ENCODE data around the gene WEE2. TPM values are rescaled to one million over a fixed set of nuclear protein-coding genes. Genes with fewer than 3 reads are reported as not detected.

The WEE2 gene
- total RNA-seq, 1 experiment from 2014 or later: not detected

DNA sequence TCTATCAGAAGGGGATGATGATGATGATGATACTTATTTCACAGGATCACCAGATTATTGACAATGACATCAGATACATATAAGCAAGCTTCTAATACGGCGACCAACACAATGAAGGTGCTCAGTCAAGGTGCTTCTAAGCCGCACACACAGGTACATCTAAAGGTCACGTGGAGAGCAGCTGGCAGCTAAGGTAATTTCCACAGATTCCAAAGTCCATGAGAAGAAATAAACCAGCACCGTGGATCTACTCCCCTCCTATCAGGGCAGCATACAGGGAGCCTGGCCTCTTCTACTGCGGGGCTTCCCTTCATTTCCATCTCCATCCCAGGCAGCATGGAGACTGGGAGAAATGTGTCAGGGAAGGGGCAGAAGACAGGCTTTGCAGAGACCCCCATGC lies 43.7 kb upstream of the WEE2 start:
- H3K4me1 ChIP-seq (ENCODE audit: control insufficient read depth, insufficient read depth, low read length): no peaks in the 10 kb centered on the region
- ChIA-PET POLR2A (no interaction called here), CTCF (no interaction called here)
- H3K9me3 ChIP-seq (ENCODE audit: control insufficient read depth, insufficient read depth, low read depth, low read length): no peaks in the 10 kb centered on the region
- H3K36me3 ChIP-seq (ENCODE audit: control insufficient read depth, insufficient read depth, low read length): no peaks in the 10 kb centered on the region
- in situ Hi-C loops (cut with HindIII; ENCODE audit: low pct_unique_long_range_greater_than_20kb, low sequenced_read_pairs) (no loop called here), intact Hi-C loops (cut with micrococcal nuclease; ENCODE audit: unreplicated experiment) (no loop called here)
- H3K27ac ChIP-seq (ENCODE audit: low read length): no peak overlapping the region
- TF ChIP-seq TCF7L2 (IDR thresholded peaks at IDR 0.05; ENCODE audit: low read depth, low read length) (no peak), SIN3A (IDR thresholded peaks at IDR 0.05; ENCODE audit: borderline replicate concordance, insufficient read depth, low read depth, low read length) (no peak), POLR2AphosphoS5 (IDR thresholded peaks at IDR 0.05; ENCODE audit: low read depth, low read length) (no peak)
- TF ChIP-seq, protein P1, sequence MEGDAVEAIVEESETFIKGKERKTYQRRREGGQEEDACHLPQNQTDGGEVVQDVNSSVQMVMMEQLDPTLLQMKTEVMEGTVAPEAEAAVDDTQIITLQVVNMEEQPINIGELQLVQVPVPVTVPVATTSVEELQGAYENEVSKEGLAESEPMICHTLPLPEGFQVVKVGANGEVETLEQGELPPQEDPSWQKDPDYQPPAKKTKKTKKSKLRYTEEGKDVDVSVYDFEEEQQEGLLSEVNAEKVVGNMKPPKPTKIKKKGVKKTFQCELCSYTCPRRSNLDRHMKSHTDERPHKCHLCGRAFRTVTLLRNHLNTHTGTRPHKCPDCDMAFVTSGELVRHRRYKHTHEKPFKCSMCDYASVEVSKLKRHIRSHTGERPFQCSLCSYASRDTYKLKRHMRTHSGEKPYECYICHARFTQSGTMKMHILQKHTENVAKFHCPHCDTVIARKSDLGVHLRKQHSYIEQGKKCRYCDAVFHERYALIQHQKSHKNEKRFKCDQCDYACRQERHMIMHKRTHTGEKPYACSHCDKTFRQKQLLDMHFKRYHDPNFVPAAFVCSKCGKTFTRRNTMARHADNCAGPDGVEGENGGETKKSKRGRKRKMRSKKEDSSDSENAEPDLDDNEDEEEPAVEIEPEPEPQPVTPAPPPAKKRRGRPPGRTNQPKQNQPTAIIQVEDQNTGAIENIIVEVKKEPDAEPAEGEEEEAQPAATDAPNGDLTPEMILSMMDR (IDR thresholded peaks at IDR 0.05): no peak
- TF ChIP-seq, protein P2, sequence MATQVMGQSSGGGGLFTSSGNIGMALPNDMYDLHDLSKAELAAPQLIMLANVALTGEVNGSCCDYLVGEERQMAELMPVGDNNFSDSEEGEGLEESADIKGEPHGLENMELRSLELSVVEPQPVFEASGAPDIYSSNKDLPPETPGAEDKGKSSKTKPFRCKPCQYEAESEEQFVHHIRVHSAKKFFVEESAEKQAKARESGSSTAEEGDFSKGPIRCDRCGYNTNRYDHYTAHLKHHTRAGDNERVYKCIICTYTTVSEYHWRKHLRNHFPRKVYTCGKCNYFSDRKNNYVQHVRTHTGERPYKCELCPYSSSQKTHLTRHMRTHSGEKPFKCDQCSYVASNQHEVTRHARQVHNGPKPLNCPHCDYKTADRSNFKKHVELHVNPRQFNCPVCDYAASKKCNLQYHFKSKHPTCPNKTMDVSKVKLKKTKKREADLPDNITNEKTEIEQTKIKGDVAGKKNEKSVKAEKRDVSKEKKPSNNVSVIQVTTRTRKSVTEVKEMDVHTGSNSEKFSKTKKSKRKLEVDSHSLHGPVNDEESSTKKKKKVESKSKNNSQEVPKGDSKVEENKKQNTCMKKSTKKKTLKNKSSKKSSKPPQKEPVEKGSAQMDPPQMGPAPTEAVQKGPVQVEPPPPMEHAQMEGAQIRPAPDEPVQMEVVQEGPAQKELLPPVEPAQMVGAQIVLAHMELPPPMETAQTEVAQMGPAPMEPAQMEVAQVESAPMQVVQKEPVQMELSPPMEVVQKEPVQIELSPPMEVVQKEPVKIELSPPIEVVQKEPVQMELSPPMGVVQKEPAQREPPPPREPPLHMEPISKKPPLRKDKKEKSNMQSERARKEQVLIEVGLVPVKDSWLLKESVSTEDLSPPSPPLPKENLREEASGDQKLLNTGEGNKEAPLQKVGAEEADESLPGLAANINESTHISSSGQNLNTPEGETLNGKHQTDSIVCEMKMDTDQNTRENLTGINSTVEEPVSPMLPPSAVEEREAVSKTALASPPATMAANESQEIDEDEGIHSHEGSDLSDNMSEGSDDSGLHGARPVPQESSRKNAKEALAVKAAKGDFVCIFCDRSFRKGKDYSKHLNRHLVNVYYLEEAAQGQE (IDR thresholded peaks at IDR 0.05; ENCODE audit: insufficient read depth in 1 of 2, low read depth in 2 of 2, low read length in 1 of 2): no peak
- BruUV-seq (replicated peaks): no TSS peak
- DNase-seq (ENCODE audit: low read depth, low spot score) (no peak), ATAC-seq (no peak)
- H3K4me3 ChIP-seq (ENCODE audit: low read depth in 2 of 2, low read length in 2 of 2): no peak overlapping the region
- no peaks in the 10 kb centered on the region for H3K27me3 ChIP-seq (ENCODE audit: control insufficient read depth, insufficient read depth, low read length)

DNA sequence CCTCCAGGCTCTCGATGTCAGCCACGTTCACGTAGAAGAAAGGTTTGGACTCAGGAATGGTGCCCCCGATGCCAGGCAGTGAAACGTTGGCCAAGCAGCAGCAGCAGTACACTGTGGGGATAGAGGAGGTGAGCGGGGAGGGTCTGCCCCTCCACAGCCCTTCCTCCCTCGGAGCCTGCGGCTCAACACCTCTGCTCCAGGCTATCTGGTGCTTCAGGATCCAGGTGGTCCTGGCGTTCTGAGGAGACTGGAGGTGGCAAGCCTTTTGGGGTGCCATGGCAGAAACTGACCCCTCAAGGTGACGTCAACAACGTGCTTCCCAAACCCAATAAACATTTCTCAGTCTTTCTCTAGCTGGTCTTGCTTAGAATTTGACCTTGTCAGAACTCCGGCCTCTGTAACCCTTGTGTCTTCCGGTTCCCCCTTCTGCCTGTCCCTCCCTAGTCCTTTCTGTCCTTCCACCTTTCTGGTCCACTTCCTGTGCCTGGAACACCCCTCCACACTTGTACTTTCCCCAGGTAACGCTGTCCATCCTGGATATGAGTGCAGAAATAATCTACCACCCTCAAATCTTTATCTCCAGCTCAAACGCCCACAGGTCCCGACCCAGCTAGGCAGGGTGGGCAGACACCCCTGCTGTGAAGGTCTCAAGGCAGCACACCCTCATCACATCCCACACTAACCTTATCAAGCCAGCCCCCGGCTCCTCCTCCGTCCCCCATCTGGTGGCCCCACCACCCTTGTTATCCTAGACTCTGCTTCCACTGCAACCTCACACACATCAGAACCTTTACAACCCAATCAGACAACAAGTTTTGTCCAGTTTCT lies 42.7 kb upstream of the WEE2 start:
- intact Hi-C loops (cut with micrococcal nuclease; ENCODE audit: unreplicated experiment) (no loop called here), in situ Hi-C loops (cut with HindIII; ENCODE audit: low pct_unique_long_range_greater_than_20kb, low sequenced_read_pairs) (no loop called here)
- ChIA-PET POLR2A (no interaction called here), CTCF (no interaction called here)
- H3K4me3 ChIP-seq (ENCODE audit: low read depth in 2 of 2, low read length in 2 of 2): no peak overlapping the region
- no peaks in the 10 kb centered on the region for H3K36me3 ChIP-seq (ENCODE audit: control insufficient read depth, insufficient read depth, low read length)
- H3K4me1 ChIP-seq (ENCODE audit: control insufficient read depth, insufficient read depth, low read length): no peaks in the 10 kb centered on the region
- H3K27ac ChIP-seq (ENCODE audit: low read length): no peak overlapping the region
- H3K9me3 ChIP-seq (ENCODE audit: control insufficient read depth, insufficient read depth, low read depth, low read length): no peaks in the 10 kb centered on the region
- TF ChIP-seq, protein P2 (IDR thresholded peaks at IDR 0.05; ENCODE audit: insufficient read depth in 1 of 2, low read depth in 2 of 2, low read length in 1 of 2): no peak
- TF ChIP-seq POLR2AphosphoS5 (IDR thresholded peaks at IDR 0.05; ENCODE audit: low read depth, low read length): no peak
- DNase-seq (ENCODE audit: low read depth, low spot score): no peak
- ATAC-seq: no peak
- no peaks in the 10 kb centered on the region for H3K27me3 ChIP-seq (ENCODE audit: control insufficient read depth, insufficient read depth, low read length)
- no TSS peak for BruUV-seq (replicated peaks)
